ENCODE results near the gene PCNX1.

Gene PCNX1

GRCh38 chr14:71119832-71120231 is 212.6 kb downstream of the PCNX1 start:
- TF ChIP-seq ZBTB7A (IDR thresholded peaks at IDR 0.05; ENCODE audit: low read depth) (no peak), REST (IDR thresholded peaks at IDR 0.05; ENCODE audit: low read depth) (no peak), TAF1 (IDR thresholded peaks at IDR 0.05; ENCODE audit: low read depth) (no peak), TEAD4 (IDR thresholded peaks at IDR 0.05) (no peak), MAX (IDR thresholded peaks at IDR 0.05) (no peak), USF1 (IDR thresholded peaks at IDR 0.05) (no peak), EGR1 (IDR thresholded peaks at IDR 0.05) (no peak), RAD21 (IDR thresholded peaks at IDR 0.05; ENCODE audit: low read depth) (no peak), NFIC (IDR thresholded peaks at IDR 0.05) (no peak), CREB1 (IDR thresholded peaks at IDR 0.05; ENCODE audit: low read depth) (no peak), EP300 (IDR thresholded peaks at IDR 0.05; ENCODE audit: borderline replicate concordance) (no peak), FOXM1 (IDR thresholded peaks at IDR 0.05; ENCODE audit: borderline replicate concordance, low read depth) (no peak), CEBPB (IDR thresholded peaks at IDR 0.05) (no peak), YY1 (IDR thresholded peaks at IDR 0.05; ENCODE audit: low read depth) (no peak), TCF12 (IDR thresholded peaks at IDR 0.05; ENCODE audit: low read depth) (no peak)

- TF ChIP-seq CEBPB (IDR thresholded peaks at IDR 0.05) = no peak
- TF ChIP-seq YY1 (IDR thresholded peaks at IDR 0.05; ENCODE audit: low read depth) = no peak
- no peak for TF ChIP-seq ZBTB7A (IDR thresholded peaks at IDR 0.05; ENCODE audit: low read depth)
Measured at GRCh38 chr14:71121001-71121400, 213.7 kb downstream of the PCNX1 start.

- TF ChIP-seq NFIC (IDR thresholded peaks at IDR 0.05) (no peak), CREB1 (IDR thresholded peaks at IDR 0.05; ENCODE audit: low read depth) (no peak), EP300 (IDR thresholded peaks at IDR 0.05; ENCODE audit: borderline replicate concordance) (no peak), YY1 (IDR thresholded peaks at IDR 0.05; ENCODE audit: low read depth) (no peak), USF1 (IDR thresholded peaks at IDR 0.05) (no peak), FOXM1 (IDR thresholded peaks at IDR 0.05; ENCODE audit: borderline replicate concordance, low read depth) (no peak), RAD21 (IDR thresholded peaks at IDR 0.05; ENCODE audit: low read depth) (no peak), CEBPB (IDR thresholded peaks at IDR 0.05) (no peak), TAF1 (IDR thresholded peaks at IDR 0.05; ENCODE audit: low read depth) (no peak), ZBTB7A (IDR thresholded peaks at IDR 0.05; ENCODE audit: low read depth) (no peak), EGR1 (IDR thresholded peaks at IDR 0.05) (no peak), MAX (IDR thresholded peaks at IDR 0.05) (no peak), REST (IDR thresholded peaks at IDR 0.05; ENCODE audit: low read depth) (no peak), TEAD4 (IDR thresholded peaks at IDR 0.05) (no peak), TCF12 (IDR thresholded peaks at IDR 0.05; ENCODE audit: low read depth) (no peak)
Measured at GRCh38 chr14:71121711-71122110, 214.5 kb downstream of the PCNX1 start.

GRCh38 chr14:71122866-71123565 is 215.8 kb downstream of the PCNX1 start:
- TF ChIP-seq EGR1 (IDR thresholded peaks at IDR 0.05) (no peak), TAF1 (IDR thresholded peaks at IDR 0.05; ENCODE audit: low read depth) (no peak), FOXM1 (IDR thresholded peaks at IDR 0.05; ENCODE audit: borderline replicate concordance, low read depth) (no peak), EP300 (IDR thresholded peaks at IDR 0.05; ENCODE audit: borderline replicate concordance) (no peak), CREB1 (IDR thresholded peaks at IDR 0.05; ENCODE audit: low read depth) (no peak), YY1 (IDR thresholded peaks at IDR 0.05; ENCODE audit: low read depth) (no peak), CEBPB (IDR thresholded peaks at IDR 0.05) (no peak)

- TF ChIP-seq TAF1 (IDR thresholded peaks at IDR 0.05; ENCODE audit: low read depth) (no peak), MAX (IDR thresholded peaks at IDR 0.05) (no peak), FOXM1 (IDR thresholded peaks at IDR 0.05; ENCODE audit: borderline replicate concordance, low read depth) (no peak), REST (IDR thresholded peaks at IDR 0.05; ENCODE audit: low read depth) (no peak), RAD21 (IDR thresholded peaks at IDR 0.05; ENCODE audit: low read depth) (no peak), TCF12 (IDR thresholded peaks at IDR 0.05; ENCODE audit: low read depth) (no peak), CEBPB (IDR thresholded peaks at IDR 0.05) (no peak), CREB1 (IDR thresholded peaks at IDR 0.05; ENCODE audit: low read depth) (no peak), USF1 (IDR thresholded peaks at IDR 0.05) (no peak), ZBTB7A (IDR thresholded peaks at IDR 0.05; ENCODE audit: low read depth) (no peak)
Measured at GRCh38 chr14:71123579-71124135, 216.4 kb downstream of the PCNX1 start.

All from Ishikawa (cell line).